GM12873 (cell line): ENCODE measurements around the gene NPY.

ENCODE experiments used
- CTCF ChIP-seq: IDR thresholded peaks from 2 replicates; pipeline ENCODE4 v1.5.1; 2012; ENCODE audit warnings: low read depth, mild to moderate bottlenecking, moderate library complexity, low read length, control low read depth; ENCODE audit not compliant: insufficient read depth; ENCODE audit errors: missing control alignments

Gene NPY

DNA sequence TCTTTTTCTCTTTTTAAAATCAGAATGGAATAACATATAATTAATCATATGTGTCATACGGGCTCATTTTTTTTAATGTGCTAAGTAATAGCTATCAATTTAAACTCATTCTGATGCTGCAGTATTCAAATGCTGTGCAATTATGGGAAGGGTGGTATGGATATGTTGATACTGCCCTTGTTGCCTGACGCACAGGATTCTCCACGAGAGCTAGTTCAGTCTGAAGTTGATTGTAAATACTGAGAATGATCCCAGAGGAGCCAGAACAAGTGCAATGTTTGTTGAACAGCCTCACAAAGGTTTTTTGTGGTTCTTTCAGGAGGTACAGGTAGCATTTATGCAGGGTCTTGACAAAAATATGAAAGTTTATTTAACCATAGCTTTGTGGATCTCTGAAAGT is 13.4 kb downstream of the NPY start:
- TF ChIP-seq CTCF: no peak

GRCh38 chr7:24298696-24299095 is 14.7 kb downstream of the NPY start:
- TF ChIP-seq CTCF: no peak

DNA sequence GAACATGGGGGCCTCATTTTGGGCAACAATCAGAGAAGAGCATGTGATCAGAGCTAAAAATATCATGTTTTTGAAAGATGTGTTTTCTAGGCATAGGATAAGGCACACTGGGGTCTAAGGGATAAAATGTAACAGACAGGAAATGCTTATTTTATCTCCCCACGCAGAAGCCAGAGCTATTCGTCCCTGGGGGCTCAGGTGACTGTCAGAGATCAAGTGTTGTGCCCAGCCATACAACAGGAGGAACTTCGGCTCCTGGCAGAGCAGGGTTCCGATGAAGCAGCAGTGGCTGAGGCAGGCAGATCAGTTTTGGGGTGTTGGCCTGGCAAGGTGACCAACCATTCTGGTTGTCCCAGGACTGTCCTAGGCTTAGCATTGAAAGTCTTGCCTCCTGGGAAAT is 15.2 kb downstream of the NPY start:
- TF ChIP-seq CTCF: no peak

DNA sequence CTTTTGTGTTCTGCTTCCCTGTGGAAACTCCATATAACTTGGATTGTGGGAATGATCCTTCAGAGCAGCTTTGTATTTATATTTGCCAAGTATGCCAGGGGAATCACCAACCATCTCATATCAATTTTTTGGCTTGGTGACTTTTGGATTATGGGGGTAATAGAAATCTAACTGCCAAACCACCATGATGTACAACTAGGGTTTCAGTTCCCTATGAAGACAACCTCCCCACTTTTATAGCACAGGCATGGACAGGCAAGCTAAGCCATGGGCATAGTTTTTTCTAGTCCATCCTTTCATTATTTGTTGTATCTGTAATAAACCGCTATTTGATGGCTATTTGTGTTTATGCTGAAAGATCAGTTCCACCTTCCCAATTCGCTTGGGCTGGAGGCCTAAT is 17.7 kb downstream of the NPY start:
- no peak for TF ChIP-seq CTCF

DNA sequence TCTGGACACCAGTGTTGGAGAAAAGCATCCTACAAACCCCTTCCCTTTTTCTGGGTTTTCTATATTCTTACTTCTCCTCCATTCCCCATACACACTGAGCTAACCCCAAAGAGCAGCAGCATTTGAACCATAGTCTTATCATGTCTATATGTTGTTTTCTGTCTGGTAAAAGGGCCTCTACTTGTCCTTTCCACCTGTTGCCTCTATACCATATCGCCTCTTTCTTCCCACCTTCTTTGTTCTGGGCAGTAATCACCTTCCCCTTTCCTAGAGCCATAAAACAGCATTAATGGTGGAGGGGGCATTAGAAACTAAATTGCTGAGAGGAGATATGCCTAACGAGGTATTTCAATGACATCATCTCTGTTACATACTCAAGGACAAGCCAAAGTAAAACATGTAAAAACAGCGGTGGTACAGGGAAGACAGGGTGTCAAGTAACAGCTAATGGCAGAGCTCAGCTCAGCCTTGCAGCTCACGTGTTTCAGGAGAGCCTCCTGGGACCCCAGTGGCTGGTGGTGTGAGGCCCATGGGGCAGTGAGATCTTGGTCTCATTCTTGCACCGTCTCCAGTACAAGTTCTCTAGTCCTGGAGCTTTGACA is 20.6 kb downstream of the NPY start:
- no peak for TF ChIP-seq CTCF

- no peak for TF ChIP-seq CTCF
Measured at GRCh38 chr7:24307326-24307725, 23.3 kb downstream of the NPY start.

DNA sequence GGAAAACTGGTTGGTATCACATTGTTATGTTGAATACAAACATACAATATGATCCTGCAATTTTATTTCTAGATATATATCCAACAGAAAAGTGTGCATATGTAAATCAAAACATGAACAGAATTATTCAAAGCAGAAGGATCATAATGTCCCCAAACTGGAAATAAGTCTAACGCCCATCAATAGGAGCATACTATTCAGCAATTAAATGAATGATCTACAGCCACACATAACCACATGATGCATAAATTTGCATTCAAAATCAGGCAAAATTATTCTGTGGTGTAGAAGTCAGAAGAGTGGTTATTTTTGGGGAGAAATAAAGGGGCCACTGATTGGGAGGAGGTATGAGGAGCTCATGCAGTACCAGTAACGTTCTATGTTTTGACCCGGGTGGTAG is 28.6 kb downstream of the NPY start:
- TF ChIP-seq CTCF: no peak
